HG02852 (cell line): ENCODE data around the gene RGR.

Experiments
- ATAC-seq: cut with Tn5 transposase; IDR thresholded peaks from one replicate; pipeline ENCODE4 v1.9.1; 2021; ENCODE audit warnings: mild to moderate bottlenecking, moderate library complexity; ENCODE audit not compliant: unreplicated experiment

RGR gene, protein sequence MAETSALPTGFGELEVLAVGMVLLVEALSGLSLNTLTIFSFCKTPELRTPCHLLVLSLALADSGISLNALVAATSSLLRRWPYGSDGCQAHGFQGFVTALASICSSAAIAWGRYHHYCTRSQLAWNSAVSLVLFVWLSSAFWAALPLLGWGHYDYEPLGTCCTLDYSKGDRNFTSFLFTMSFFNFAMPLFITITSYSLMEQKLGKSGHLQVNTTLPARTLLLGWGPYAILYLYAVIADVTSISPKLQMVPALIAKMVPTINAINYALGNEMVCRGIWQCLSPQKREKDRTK

DNA sequence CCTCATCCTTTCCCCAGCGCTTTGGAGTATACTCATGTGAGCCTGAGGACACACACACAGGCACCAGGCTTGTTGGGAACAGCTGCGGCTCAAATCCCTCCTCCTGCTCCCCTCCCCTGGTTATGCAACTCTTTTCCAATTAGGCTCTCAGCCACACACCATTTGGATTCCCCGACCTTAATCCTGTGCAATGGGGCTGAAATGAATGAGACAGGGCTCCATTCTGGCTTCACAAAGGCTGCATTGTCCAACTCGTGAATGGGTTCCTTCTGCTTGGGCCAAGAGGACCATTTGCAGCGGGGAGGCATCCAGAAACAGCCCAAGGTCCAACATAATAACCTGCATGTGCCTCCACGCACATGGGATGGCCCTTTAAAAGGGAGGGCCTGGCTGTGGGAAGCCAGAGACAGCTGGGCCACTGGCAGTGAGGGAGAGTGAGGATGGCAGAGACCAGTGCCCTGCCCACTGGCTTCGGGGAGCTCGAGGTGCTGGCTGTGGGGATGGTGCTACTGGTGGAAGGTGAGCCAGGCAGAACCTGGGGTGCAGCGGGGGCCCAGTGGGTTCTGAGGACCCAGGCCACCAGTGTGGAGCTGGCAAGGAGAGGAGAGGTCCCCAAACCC is at the start of gene RGR:
Gene RGR (plus strand): TSS at position 403 of the 620 bp plus-strand sequence. CDS start 38 bp downstream, at position 441.
- ATAC-seq = no peak

DNA sequence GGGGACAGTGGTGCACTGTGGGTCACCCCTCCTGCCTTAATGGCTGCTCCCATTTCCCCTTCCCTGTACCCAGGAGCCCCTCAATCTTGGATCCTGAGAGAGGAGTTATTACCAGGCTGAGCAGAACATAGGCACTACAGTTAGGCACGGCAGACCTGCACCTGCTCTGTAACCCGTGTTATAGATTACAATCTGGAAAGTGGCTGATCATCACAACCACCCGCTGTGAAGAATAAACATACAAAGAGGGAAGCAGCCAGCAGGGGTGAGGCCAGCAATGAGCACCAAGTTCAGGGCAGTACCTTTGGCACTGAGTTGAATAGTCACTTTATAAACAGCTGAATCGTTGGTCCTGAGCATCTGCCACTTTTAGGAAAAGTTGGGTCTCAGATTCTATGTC is 48.8 kb upstream of the RGR start:
- ATAC-seq = no peak

DNA sequence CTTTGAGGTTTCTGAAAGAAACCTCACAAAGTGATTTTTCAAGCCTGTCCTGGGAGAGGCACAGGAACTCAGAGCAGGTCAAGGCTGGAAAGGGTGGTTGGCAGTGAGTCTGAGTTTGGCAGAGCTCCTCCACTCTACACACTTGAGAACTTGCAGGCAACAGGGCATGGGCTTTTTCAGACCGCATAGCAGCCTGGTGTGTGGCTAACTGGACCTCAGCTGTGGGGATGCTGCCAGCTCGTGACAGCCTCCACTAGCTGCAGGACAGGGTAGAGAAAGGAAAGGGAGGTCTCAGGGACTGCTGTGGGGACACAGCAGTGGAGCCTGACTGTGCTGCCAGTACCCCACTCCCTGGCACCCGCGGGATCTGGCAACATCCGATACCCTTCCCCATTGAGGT is 47.9 kb upstream of the RGR start:
- ATAC-seq = no peak

DNA sequence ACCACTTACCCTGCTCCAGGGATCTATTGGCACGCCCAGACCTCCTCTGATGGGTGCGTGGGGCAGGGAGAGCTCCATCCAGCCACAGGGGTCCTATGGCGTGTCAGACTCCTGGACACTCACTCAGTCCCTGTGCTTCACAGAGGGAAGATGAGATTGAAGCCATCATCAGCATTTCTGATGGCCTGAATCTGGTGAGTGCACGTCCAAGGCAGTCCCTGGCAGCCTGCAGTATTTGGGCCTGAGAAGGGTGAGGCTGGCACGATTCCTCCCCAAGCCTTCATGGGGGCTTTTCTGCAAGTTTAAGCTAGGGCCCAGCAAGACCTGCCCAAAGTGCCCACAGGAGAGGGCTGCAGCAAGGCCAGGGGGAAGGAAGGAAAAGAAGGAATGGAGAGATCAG is 47.2 kb upstream of the RGR start:
- no peak for ATAC-seq

DNA sequence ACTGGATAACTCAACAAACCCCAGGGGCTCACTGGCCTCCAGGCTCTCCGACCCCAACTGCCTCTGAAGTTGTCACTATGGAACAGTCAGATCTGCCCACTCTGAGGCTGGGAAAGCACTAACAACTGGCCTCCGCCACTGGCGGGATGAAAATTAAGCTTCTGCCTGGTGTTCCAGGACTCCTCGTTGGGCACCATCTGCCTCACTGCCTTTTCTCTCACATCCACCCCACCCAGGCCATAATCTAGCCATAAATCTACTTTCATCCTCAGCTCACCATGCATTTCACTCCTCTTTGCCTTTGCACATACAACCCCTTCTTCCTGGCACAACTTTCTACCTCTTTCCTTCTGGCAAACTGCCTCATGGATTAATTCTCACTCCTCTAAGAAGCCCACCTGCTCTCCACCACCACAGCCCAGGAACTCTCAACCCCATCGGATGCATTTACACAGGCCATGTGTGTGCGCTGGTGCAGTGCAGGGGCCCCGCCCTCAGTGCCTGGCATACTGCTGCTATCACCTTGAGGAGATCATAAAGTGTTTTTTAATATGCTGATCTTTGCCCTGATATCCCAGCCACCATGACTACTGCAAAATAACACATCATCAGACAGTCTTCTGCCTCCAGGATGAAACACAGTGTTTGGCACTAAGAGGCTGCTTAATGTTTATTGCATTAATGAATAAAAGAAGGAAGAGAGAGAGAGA is 46.5 kb upstream of the RGR start:
- ATAC-seq = no peak

DNA sequence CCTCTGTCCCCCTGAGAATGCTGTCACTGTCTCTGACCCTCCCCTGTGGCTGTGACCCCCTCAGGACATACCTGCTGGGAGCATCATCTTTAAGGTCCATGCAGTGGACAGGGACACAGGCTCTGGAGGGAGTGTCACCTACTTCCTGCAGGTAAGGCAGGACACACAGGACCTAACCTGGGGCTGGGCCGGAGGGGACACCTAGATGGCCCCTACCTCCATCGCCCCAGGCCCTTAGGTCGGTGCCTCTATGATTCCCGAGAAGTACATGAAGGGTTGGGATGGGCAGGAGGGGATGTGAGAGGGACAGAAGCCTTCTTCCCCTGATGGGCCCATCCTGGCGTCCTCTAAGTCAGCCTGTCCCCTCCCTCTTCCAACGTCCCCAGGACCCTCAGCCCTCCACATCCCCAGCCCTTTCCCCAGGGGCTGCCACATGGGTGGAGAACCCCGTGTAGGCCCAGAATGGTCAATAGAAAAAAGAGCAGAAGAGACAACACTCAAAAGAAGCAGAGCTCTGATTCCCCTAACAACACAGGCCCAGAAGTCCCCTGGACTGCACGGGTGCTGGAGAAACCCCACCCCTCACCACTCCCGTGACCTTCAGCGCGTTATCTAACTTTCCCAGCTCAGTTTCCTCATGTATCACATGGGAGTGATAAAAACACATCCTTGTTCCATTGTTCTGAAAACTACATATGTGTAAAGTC is 44.2 kb upstream of the RGR start:
- ATAC-seq = no peak

DNA sequence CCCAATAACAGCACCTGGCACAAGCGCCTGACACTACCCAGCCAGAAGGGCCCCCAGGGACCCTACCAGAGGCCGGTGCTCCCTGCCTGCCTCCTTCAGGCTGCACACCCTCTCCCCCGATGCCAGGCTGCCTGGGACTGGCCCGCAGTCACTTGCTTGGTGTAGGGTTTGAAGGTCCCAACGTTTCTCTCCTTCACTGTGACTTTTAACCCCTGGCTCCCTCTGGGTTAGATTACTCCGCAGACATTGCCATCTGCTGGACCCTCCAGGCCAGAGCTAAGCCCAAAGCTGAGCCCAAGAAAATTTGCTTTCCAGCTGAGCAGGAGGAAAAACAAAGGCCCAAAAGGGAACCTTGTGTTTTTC is 43.6 kb upstream of the RGR start:
- ATAC-seq = no peak

DNA sequence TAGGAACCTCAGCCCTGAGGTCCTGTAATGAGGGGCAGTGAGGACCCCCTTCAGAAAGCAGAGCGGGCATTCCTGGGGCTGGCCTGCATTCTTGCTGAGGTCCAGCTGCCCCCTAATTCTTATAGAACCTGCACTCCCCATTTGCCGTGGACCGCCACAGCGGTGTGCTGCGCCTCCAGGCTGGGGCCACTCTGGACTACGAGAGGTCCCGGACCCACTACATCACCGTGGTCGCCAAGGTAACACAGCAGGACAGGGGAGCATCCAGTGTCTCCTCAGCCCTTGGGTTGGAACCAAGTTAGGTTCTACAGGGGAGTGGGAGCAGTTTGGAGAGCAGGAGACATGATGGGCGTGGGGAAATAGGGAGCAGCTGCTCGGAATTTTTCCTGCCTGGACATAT is 43.2 kb upstream of the RGR start:
- no peak for ATAC-seq

DNA sequence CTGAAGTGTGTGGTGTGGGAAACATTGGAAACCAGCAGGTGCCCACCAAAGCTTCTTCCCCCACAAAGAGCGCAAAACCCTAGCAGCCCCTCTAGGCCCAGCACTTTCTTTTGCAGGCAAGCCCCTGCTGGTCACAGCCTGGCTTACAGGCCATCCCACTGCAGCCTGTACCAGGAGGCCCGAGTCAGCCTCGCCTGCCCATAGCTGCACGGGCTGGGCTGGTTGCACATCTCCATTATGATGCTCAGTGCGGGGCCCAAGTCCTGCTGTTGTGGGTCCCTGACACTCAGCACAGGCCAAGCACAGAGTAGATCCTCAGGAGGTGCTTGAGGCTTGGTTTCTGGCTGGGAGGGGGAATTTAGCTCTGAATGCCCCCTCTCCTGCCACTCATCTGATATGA is 42.5 kb upstream of the RGR start:
- no peak for ATAC-seq

DNA sequence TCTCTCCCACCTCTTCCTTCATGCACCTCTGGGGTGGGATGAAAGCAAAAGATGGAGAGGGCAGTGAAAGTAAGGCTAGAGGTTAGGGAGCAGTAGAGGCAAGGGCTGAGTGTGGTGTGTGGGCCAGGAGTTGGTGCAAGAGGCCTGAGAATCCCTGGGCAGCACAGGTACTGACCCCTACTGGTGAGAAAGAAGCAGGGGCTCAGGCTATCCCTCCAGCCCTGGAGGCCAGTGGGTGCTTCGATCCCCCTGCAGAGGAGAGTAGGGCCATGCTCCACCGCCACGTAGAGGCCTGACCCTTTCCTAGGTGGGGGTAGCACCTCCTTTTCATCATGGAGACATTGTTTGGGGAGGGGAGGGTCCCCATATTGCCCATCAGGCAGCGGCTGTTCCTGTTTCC is 40.7 kb upstream of the RGR start:
- no peak for ATAC-seq

DNA sequence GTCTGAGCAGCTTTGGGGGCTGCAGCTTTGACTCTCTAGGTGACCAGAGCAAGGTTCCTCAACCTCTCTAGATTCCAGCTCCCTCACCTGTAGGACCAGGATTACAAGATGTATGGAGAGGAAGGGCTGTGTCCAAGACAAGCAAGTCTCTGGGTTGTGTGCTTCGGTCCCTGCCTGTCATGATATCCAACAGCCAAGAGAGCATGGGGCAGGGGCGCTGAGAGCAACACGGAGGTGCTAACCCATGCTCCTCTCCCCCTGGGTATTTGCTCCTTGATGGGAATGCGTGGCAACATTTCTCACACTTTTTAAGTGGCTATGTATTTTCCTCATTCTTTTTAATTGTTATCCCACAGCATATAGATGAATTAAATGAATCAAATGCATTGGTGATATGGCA is 40.2 kb upstream of the RGR start:
- ATAC-seq = no peak

DNA sequence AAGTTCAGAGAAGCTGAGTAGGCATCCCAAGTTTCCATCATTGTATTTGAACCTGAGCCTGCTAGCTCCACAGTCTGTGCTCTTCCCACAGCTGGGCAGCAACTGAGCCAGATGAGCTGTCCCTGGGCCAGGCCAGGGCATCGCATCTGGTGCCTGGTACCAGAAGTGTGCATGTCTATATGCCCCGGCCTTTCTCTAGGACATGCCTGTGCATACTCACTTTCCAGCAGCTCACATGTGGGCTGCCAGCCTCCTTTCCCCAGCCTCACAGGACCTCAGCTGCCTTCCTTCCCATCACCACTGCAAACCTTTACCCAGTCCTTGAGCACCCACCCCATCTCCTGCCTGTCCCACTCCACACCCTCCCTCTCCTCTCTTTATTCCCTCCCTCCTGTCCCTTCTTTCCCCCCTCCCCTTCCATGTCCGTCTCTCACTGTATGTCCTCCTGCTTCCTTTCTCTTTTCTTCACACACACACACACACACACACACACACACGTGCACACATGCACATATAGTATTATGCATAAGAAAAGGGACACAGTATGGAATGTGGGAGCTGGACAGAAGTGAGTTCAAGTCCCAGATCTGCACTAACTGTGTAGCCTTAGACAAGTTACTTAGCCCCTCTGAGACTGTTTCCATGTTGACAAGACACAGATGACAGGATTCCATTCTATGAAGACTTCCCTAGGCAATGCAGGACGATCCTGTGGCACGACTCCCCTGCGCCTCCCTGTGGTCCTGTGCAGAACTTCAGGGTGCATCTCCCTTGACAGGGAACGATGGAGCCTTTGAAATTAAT is 39.6 kb upstream of the RGR start:
- ATAC-seq = peak; percentile 82

DNA sequence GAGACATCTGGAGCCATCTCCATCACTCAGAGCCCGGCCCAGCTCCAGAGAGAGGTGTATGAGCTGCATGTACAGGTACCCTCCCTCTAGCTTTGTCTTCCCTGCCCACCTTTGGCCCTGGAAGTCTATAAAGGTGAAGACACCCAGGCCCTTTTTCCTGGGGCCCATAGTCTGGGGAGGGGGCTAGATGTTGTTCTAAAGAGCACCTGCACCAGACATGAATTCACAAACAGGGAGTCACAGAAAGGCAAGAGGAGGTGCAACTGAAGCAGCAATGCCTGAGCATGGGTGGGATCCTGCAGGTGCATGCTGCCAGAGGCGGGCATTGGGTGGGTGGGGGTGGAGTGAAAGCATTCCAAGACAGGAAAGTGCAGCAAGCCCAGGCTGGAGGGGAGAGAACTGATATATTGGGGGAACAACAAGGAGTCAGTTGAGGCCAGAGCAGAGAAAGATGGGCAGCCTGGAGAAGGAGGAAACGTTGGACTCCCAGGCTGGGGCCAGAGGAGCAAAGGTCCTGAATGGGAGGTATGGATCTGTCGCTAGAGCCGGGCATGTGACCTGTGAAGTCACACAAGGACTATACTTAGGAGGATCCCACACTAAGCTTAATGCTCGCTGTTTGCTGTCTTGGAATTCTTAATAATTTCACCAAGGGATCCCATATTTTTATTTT is 38.9 kb upstream of the RGR start:
- ATAC-seq = no peak

DNA sequence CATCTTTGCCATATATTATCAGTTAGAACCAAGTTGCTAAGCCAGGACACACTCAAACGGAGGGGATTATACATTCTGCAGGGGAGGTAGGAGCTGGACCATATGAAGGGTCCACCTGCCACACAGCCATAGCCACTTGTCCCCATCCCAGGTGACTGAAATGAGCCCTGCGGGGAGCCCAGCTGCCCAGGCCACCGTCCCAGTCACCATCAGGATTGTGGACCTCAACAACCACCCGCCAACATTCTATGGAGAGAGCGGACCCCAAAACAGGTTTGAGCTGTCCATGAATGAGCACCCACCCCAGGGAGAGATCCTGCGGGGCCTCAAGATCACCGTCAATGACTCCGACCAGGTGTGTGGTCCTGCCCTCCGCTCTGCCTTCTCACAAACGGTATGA is 36.8 kb upstream of the RGR start:
- no peak for ATAC-seq

DNA sequence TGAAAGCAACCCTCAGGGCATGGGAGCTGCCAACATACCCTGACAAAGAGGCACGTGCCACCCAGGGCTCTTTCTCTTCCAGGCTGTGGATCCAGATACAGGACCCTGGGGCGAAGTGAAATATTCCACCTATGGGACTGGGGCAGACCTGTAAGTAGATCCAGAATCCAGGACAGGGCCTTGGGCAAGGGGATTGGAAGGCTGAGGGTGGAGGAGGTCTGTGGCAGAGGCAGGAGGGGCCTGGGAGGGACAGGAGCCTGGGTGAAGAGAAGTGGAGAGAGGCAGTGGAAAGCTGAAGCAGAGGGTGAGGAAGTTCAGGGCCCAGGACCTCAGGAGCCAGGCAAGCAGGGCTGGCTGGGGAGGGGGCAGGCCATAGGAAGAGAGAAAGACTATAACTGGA is 33.3 kb upstream of the RGR start:
- no peak for ATAC-seq

DNA sequence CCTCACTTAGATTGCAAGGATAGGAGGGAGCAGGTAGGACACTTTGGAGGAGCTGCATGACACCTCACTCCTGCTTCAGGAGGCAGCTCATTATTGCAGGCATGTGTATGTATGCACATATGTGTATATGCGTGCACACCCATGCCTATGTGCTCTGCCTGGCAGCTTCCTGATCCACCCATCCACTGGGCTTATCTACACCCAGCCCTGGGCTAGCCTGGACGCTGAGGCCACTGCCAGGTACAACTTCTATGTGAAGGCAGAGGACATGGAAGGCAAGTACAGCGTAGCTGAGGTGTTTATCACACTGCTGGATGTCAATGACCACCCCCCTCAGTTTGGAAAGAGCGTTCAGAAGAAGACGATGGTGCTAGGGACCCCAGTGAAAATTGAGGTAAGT is 32.8 kb upstream of the RGR start:
- no peak for ATAC-seq

DNA sequence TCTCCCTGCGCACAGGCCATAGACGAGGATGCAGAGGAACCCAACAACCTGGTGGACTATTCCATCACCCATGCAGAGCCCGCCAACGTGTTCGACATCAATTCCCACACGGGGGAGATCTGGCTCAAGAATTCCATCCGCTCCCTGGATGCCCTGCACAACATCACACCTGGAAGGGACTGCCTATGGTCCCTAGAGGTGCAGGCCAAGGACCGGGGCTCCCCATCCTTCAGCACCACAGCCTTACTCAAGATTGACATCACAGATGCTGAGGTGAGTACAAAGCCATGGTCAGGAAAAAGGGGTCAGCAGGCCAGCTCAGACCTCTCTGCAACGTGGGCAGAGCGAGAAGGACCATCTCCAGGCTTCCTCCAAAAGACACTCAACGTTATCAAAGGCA is 31.8 kb upstream of the RGR start:
- no peak for ATAC-seq

DNA sequence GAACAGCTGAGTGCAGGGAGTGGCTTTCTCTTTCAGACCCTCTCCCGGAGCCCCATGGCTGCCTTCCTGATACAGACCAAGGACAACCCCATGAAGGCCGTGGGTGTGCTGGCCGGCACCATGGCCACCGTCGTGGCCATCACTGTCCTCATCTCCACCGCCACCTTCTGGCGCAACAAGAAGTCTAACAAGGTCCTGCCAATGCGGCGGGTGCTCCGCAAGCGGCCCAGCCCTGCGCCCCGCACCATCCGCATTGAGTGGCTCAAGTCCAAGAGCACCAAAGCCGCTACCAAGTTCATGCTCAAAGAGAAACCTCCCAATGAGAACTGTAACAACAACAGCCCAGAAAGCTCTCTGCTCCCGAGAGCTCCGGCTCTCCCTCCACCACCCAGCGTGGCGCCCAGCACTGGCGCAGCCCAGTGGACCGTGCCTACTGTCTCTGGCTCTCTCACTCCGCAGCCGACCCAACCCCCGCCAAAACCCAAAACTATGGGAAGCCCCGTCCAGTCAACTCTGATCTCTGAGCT is 30.7 kb upstream of the RGR start:
- ATAC-seq = no peak

DNA sequence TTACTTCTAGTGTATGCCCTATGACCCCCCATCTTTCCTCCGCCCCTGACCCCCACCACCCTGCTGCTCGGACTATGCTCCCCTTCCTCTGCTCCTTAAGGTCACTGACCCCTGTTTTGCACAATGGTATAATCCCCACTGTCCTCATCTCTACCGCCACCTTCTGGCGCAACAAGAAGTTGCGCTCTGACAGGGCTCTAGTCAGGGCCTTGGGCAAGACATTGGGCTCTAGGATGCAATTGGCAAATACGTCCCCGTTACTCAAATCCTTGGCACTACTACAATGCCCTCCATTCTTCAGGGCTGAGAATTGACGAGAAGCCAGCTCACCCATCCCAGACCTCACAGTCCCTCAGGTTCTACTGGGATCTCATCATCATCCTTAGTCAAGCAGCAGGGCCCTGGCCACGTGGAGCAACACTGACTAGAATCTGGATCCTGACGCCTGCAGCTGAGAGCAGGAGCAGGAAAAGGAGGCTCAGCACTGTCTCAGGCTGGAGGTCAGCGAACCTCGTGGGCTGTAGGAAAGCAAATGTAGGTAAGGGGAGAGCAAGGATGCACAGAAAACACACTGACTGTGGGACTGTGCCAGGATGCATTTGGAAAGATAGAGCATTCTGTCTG is 30.1 kb upstream of the RGR start:
- ATAC-seq = peak; percentile 92

DNA sequence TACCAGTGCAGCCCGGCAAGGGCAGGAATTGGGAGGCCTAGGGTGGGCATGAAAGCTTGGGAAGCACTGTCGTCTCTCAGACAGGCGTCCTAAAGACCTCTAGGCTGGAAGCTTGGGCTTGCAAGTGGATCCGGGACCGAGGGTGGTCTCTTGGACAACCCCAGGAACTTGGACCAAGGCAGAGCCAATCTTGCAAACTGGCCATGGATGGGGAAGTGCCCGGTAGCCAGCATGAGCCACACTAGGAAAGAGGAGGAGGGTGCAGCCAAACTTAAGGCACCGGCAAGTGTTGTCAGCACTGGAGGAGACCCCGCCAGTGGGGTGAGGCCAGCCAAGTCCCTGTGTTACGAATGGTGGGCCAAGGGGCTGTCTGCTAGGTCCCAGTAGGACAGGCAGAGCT is 28.0 kb upstream of the RGR start:
- ATAC-seq = no peak
